Ishikawa (cell line): ENCODE measurements around the gene SENP6.

Source experiments
- EP300 ChIP-seq: IDR thresholded peaks from 2 replicates; pipeline ENCODE4 v1.6.1; 2012; ENCODE audit warnings: borderline replicate concordance
- TF ChIP-seq, protein P1 (sequence below): IDR thresholded peaks from 2 replicates; pipeline ENCODE4 v1.6.1; 2012

DNA sequence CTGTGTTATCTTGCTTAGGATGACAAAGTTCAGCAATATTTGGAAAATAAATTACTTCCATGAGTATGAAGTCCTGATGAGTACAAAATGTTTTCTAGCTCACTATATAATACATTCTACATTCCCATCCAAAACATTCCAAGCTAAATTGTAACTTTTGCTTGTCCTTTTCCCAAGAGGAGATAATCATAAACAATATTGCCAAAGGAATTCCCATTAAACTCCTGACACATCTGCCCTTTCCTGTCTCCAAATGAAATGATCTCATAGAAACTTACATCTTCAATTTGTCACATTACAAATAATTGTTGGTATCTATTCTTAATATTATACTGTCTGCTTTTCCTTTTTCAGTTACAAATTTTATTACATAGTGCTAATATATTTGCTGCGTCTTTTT lies 20.4 kb upstream of the SENP6 start:
- no peak for TF ChIP-seq EP300
- TF ChIP-seq, protein P1, sequence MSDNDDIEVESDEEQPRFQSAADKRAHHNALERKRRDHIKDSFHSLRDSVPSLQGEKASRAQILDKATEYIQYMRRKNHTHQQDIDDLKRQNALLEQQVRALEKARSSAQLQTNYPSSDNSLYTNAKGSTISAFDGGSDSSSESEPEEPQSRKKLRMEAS, result no peak
